Chondrocyte (in vitro differentiated cells): Measurements from ENCODE around the gene ZSWIM5. TPM values are rescaled to one million over a fixed set of nuclear protein-coding genes. Genes with fewer than 3 reads are reported as not detected.
"Not testable (repeated sequence)": the region's sequence is repeated elsewhere in the genome, so short reads cannot be mapped to it uniquely, and the experiment has no call there.

Source experiments
- DNase-seq: peaks from one replicate; pipeline ENCODE4 v3.0.0; 2021; ENCODE audit warnings: mixed read lengths, low spot score
- H3K27ac Mint-ChIP-seq: one replicate; pipeline ENCODE4 v1.8.0; 2021; ENCODE audit warnings: mild to moderate bottlenecking, moderate library complexity, mixed read lengths; ENCODE audit not compliant: unreplicated experiment
- H3K27me3 Mint-ChIP-seq: 2 replicates; pipeline ENCODE4 v1.8.0; 2021; ENCODE audit warnings: low read depth, mixed read lengths
- H3K36me3 Mint-ChIP-seq: 2 replicates; pipeline ENCODE4 v1.8.0; 2021; ENCODE audit warnings: low read depth, mixed read lengths
- H3K4me1 Mint-ChIP-seq: 2 replicates; pipeline ENCODE4 v1.8.0; 2021; ENCODE audit warnings: low read depth, mild to moderate bottlenecking, mixed read lengths
- H3K4me3 Mint-ChIP-seq: one replicate; pipeline ENCODE4 v1.8.0; 2021; ENCODE audit warnings: mild to moderate bottlenecking, moderate library complexity, mixed read lengths; ENCODE audit not compliant: unreplicated experiment
- H3K9me3 Mint-ChIP-seq: 2 replicates; pipeline ENCODE4 v1.8.0; 2021; ENCODE audit warnings: low read depth, mixed read lengths
- CTCF ChIP-seq: fragments of 200-600 bp; sonication (generic); IDR thresholded peaks from 2 replicates; pipeline ENCODE4 v1.5.0; 2021; ENCODE audit warnings: antibody characterized with exemption, mild to moderate bottlenecking, moderate library complexity
- total RNA-seq: library from RNA; stranded (reverse); gene quantifications from 3 replicates; pipeline ENCODE4 v1.2.1, GENCODE V29; 2021

Gene ZSWIM5
- total RNA-seq, 1 donor from 2014 or later = 1.0 TPM

GRCh38 chr1:45177452-45177851, 29.0 kb downstream of the ZSWIM5 start:
- Mint-ChIP-seq H3K36me3 (peaks cover 4% of the 10 kb centered on the region), H3K27me3 (peaks cover 6% of the 10 kb centered on the region), H3K4me1 (no peaks in the 10 kb centered on the region), H3K4me3 (no peak overlapping the region), H3K9me3 (peaks cover 11% of the 10 kb centered on the region), H3K27ac (no peak overlapping the region)
- TF ChIP-seq CTCF = no peak
- no peak for DNase-seq

DNA sequence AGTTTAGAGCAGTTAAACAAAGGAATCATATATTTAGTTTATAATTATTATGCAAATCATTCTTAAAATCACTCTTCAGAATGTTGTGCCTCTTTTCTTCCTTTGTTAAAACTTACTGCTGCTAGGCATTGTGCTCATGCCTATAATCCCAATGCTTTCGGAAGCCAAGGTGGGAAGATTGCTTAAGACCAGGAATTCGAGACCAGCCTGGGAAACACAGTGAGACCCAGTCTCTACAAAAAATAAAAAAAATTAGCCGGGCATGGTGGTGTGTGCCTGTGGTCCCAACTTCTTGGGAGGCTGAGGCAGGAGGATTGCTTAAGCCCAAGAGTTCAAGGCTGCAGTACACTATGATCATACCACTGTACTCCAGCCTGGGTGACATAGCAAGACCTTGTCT, 33.6 kb downstream of the ZSWIM5 start:
- Mint-ChIP-seq H3K4me1 (no peaks in the 10 kb centered on the region), H3K36me3 (no peaks in the 10 kb centered on the region), H3K27ac (no peak overlapping the region), H3K4me3 (no peak overlapping the region), H3K27me3 (peaks cover 16% of the 10 kb centered on the region), H3K9me3 (no peaks in the 10 kb centered on the region)
- DNase-seq = no peak
- no peak for TF ChIP-seq CTCF

DNA sequence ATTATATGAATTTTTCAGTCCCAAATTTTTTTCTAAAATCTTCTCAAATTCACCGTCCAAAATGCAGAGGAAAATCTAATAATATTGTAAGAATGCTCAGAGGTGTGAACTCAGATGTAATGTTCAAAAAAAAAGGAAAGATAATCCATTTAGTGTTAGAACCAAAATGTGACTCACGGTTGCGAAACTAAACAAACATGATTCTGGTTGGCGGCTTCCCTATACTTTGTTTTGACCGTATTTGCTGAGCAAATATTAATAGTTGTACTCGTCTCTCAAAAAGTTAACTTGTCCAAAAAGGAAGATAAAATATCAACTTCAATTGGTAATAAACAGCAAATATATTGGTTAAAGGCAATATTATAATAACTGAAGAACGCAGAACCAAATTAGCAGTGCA, 34.4 kb downstream of the ZSWIM5 start:
- no peaks in the 10 kb centered on the region for H3K36me3 Mint-ChIP-seq
- no peaks in the 10 kb centered on the region for H3K4me1 Mint-ChIP-seq
- H3K27me3 Mint-ChIP-seq = peaks cover 16% of the 10 kb centered on the region
- H3K4me3 Mint-ChIP-seq = no peak overlapping the region
- no peak overlapping the region for H3K27ac Mint-ChIP-seq
- TF ChIP-seq CTCF = no peak
- no peak for DNase-seq
- H3K9me3 Mint-ChIP-seq = no peaks in the 10 kb centered on the region

GRCh38 chr1:45171575-45171974, 34.8 kb downstream of the ZSWIM5 start:
- DNase-seq = no peak
- Mint-ChIP-seq H3K27ac (no peak overlapping the region), H3K27me3 (peaks cover 12% of the 10 kb centered on the region), H3K4me1 (no peaks in the 10 kb centered on the region), H3K4me3 (no peak overlapping the region), H3K36me3 (no peaks in the 10 kb centered on the region), H3K9me3 (no peaks in the 10 kb centered on the region)
- TF ChIP-seq CTCF = no peak

- H3K9me3 Mint-ChIP-seq = peaks cover 2% of the 10 kb centered on the region
- no peak for TF ChIP-seq CTCF
Measured at GRCh38 chr1:45170151-45170742, 36.2 kb downstream of the ZSWIM5 start.

DNA sequence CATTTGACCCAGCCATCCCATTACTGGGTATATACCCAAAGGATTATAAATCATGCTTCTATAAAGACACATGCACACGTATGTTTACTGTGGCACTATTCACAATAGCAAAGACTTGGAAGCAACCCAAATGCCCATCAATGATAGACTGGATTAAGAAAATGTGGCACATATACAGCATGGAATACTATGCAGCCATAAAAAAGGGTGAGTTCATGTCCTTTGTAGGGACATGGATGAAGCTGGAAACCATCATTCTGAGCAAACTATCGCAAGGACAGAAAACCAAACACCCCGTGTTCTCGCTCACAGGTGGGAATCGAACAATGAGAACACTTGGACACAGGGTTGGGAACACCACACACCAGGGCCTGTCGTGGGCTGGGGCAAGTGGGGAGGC, 38.5 kb downstream of the ZSWIM5 start:
- H3K36me3 Mint-ChIP-seq, H3K4me1 Mint-ChIP-seq, H3K27ac Mint-ChIP-seq, H3K4me3 Mint-ChIP-seq, DNase-seq: not testable (repeated sequence)
- Mint-ChIP-seq H3K27me3 (peaks cover 20% of the 10 kb centered on the region), H3K9me3 (peaks cover 18% of the 10 kb centered on the region)

More at GRCh38 chr1:45170151-45170742, 36.2 kb downstream of the ZSWIM5 start:
- no peak overlapping the region for H3K27ac Mint-ChIP-seq
- peaks cover 16% of the 10 kb centered on the region for H3K27me3 Mint-ChIP-seq
- no peak overlapping the region for H3K4me3 Mint-ChIP-seq
- no peak for DNase-seq
- no peaks in the 10 kb centered on the region for H3K36me3 Mint-ChIP-seq
- no peaks in the 10 kb centered on the region for H3K4me1 Mint-ChIP-seq

- Mint-ChIP-seq H3K27me3 (peaks cover 18% of the 10 kb centered on the region), H3K9me3 (peaks cover 26% of the 10 kb centered on the region)
- not testable (repeated sequence) for H3K4me3 Mint-ChIP-seq, DNase-seq, H3K4me1 Mint-ChIP-seq, H3K36me3 Mint-ChIP-seq, H3K27ac Mint-ChIP-seq
Measured at GRCh38 chr1:45164307-45164706, 42.1 kb downstream of the ZSWIM5 start.

DNA sequence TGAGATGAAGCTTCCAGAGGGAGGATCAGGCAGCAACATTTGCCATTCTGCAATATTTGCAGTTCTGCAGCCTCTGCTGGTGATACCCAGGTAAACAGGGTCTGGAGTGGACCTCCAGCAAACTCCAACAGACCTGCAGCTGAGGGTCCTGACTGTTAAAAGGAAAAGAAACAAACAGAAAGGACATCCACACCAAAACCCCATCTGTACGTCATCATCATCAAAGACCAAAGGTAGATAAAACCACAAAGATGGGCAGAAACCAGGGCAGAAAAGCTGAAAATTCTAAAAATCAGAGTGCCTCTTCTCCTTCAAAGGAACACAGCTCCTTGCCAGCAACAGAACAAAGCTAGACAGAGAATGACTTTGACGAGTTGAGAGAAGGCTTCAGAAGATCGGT, 43.3 kb downstream of the ZSWIM5 start:
- not testable (repeated sequence) for H3K36me3 Mint-ChIP-seq, H3K27ac Mint-ChIP-seq, H3K4me1 Mint-ChIP-seq, H3K4me3 Mint-ChIP-seq, DNase-seq
- peaks cover 26% of the 10 kb centered on the region for H3K9me3 Mint-ChIP-seq
- H3K27me3 Mint-ChIP-seq = peaks cover 12% of the 10 kb centered on the region
